Adrenal gland (tissue), 12 donors: ENCODE data around the gene MOAP1. TPM values are rescaled to one million over a fixed set of nuclear protein-coding genes. Genes with fewer than 3 reads are reported as not detected.

Source experiments
- DNase-seq, 7 donors: peaks; one replicate each; pipeline ENCODE4 v3.0.0-alpha.2; 2019 to 2020
- H3K27ac ChIP-seq, 5 donors: fragments of 200-600 bp; sonication (generic) in 4 of 5; 1 replicate in 3 of 5; 2 replicates in 2 of 5; pipeline versions ENCODE4 v1.5.1 to v1.8.0; 2016 to 2020; ENCODE audit warnings: mild to moderate bottlenecking in 1 of 5
- H3K27me3 ChIP-seq: fragments of 200-600 bp; 2 replicates; pipeline ENCODE4 v1.8.0; 2021
- H3K36me3 ChIP-seq, 2 donors: fragments of 200-600 bp; replicated peaks in 1 of 2; 1 replicate in 1 of 2; 2 replicates in 1 of 2; pipeline versions ENCODE4 v1.5.1 to v1.8.0; 2018 to 2022
- H3K4me1 ChIP-seq, 2 donors: fragments of 200-600 bp; replicated peaks in 1 of 2; 1 replicate in 1 of 2; 2 replicates in 1 of 2; pipeline versions ENCODE4 v1.5.1 to v1.8.0; 2018 to 2021
- H3K4me3 ChIP-seq, 4 donors: fragments of 200-600 bp; sonication (generic) in 3 of 4; one replicate each; pipeline ENCODE4 v1.5.1; 2016 to 2018
- H3K9me3 ChIP-seq, 3 donors: fragments of 200-600 bp; sonication (generic) in 1 of 3; replicated peaks in 1 of 3; 1 replicate in 2 of 3; 2 replicates in 1 of 3; pipeline versions ENCODE4 v1.5.1 to v1.8.0; 2016 to 2021
- POLR2A ChIP-seq, 2 donors: fragments of 450-650 bp; IDR thresholded peaks; one replicate each; pipeline ENCODE4 v1.6.1; 2017; ENCODE audit warnings: antibody characterized with exemption in 2 of 2, mild to moderate bottlenecking in 2 of 2, moderate library complexity in 1 of 2
- WGBS, 4 donors: extraction: QIAGEN DNeasy Blood & Tissue Kit in 2 of 4; methylation state at CpG; one replicate each; pipeline versions ENCODE4 v1.1.5 to v1.1.7; 2013 to 2017; 5-methylcytosine and 5-hydroxymethylcytosine counted together
- intact Hi-C, 2 donors: fragments of 100-400 bp; cut with DNase I; formaldehyde crosslinking; loops; one replicate each; pipeline versions ENCODE4 v1.14.1 to v1.15.0; 2022 to 2023
- polyA plus RNA-seq, 3 donors: library from polyadenylated mRNA; stranded (reverse); fragments of 200-250 nt in 2 of 3; fragments of 350-450 nt in 1 of 3; fragmentation: Illumina TruSeq in 1 of 3; extraction: RNeasy Lipid Tissue Mini Kit (QIAGEN cat#74804) in 1 of 3; gene quantifications; one replicate each; pipeline ENCODE4 v1.2.3, GENCODE V29; 2013 to 2014
- total RNA-seq, 9 donors: library from RNA; depleted of rRNA in 4 of 9; stranded (reverse); fragments of >200 nt in 4 of 9; fragments of 120-200 nt in 1 of 9; fragmentation: NEBNext Ultra II Directional in 1 of 9; extraction: Animal tissue kit (Norgen Biotek cat#: 25700) in 1 of 9; gene quantifications; one replicate each; pipeline versions ENCODE4 v1.1.0 to v1.2.4, GENCODE V29; 2013 to 2023
- TF ChIP-seq, protein P1 (sequence below), 6 experiments: fragments of 450-650 bp in 4 of 6; fragments of 200-600 bp in 2 of 6; sonication (generic) in 1 of 6; IDR thresholded peaks; 1 replicate in 5 of 6; 2 replicates in 1 of 6; pipeline versions ENCODE4 v1.5.1 to v1.8.0; 2016 to 2021; ENCODE audit warnings: antibody characterized with exemption in 6 of 6, mild to moderate bottlenecking in 2 of 6, moderate library complexity in 1 of 6
- donor health status: healthy with polysubstance abuse.
- donor health status: Bipolar disorder and iron deficiency.
- donor health status: DM: yes; HTN: yes; CAD: no.
- donor health status: DM: no; HTN: no; CAD: no.
- donor health status: DM: no; HTN: no; CAD: no.
- donor health status: DM: yes; HTN: yes; CAD: no.

Gene MOAP1
- total and polyA plus RNA-seq, 12 donors, result 12.7 to 72.5 (median 38.6) TPM

DNA sequence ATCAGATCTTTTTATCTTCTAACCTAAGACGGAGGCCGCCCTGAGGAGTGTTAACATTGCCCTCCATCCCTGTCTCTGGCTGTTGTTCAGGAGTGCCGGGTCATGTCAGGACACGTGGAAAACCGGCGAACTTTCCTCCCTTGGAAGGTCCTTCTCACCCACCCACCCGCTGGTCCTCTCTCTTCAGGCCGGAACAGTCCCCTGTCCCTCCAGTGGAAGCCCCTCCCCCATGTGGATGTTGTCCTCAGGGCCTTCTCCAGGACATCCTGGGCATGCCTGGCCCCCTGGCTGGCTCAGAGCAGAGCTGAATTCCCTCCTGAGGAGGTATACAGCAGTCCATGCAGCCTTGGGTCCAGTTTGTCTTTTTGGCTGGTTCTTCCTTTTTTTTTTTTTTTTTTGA is 48.7 kb downstream of the MOAP1 start:
- no peak overlapping the region for H3K27ac ChIP-seq
- TF ChIP-seq, protein P1, sequence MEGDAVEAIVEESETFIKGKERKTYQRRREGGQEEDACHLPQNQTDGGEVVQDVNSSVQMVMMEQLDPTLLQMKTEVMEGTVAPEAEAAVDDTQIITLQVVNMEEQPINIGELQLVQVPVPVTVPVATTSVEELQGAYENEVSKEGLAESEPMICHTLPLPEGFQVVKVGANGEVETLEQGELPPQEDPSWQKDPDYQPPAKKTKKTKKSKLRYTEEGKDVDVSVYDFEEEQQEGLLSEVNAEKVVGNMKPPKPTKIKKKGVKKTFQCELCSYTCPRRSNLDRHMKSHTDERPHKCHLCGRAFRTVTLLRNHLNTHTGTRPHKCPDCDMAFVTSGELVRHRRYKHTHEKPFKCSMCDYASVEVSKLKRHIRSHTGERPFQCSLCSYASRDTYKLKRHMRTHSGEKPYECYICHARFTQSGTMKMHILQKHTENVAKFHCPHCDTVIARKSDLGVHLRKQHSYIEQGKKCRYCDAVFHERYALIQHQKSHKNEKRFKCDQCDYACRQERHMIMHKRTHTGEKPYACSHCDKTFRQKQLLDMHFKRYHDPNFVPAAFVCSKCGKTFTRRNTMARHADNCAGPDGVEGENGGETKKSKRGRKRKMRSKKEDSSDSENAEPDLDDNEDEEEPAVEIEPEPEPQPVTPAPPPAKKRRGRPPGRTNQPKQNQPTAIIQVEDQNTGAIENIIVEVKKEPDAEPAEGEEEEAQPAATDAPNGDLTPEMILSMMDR (IDR thresholded peaks at IDR 0.05), result no peak
- H3K27me3 ChIP-seq, result no peaks in the 10 kb centered on the region
- WGBS, 4 donors, result 78 to 84% (median 80%) methylated on average over 8 of the region's 8 CpGs
- H3K9me3 ChIP-seq, result no peaks in the 10 kb centered on the region
- no peaks in the 10 kb centered on the region for H3K4me1 ChIP-seq
- DNase-seq, result no peak
- H3K36me3 ChIP-seq, result no peaks in the 10 kb centered on the region
- no peak overlapping the region for H3K4me3 ChIP-seq
- intact Hi-C loops, result loop anchor here in 1 of 2 donors (5.0 kb wide), 1 partner anchor 184 kb away; no protein-coding TSS in a partner anchor

DNA sequence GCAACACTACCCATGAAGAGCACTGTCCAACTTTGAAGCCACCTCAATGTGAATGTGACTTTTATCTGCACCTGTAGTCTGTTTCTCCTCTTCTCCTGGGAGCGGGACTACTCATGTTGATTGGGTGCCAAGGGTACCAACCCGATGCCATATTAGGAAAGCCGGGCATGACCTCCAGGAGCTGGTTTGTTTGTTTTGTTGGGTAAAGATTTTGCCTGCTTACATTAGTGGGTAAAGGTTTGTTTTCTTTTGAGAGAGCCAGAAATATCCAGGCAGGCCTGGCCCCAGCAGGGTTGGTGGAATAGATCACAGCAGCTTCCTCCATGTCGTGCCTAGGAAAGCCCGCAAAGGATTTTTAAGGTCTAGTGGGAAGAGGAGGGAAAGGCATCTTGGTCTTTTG is 49.3 kb downstream of the MOAP1 start:
- DNase-seq, result no peak
- TF ChIP-seq POLR2A (IDR thresholded peaks at IDR 0.05), result no peak
- TF ChIP-seq, protein P1 (IDR thresholded peaks at IDR 0.05), result no peak
- no peak overlapping the region for H3K4me3 ChIP-seq
- no peaks in the 10 kb centered on the region for H3K36me3 ChIP-seq
- H3K4me1 ChIP-seq, result no peaks in the 10 kb centered on the region
- H3K27ac ChIP-seq, result no peak overlapping the region
- intact Hi-C loops, result loop anchor here in 1 of 2 donors (5.0 kb wide), 1 partner anchor 183 kb away; no protein-coding TSS in a partner anchor
- no peaks in the 10 kb centered on the region for H3K27me3 ChIP-seq
- 84 to 89% (median 87%) methylated on average over 5 of the region's 5 CpGs for WGBS, 4 donors
- no peaks in the 10 kb centered on the region for H3K9me3 ChIP-seq

DNA sequence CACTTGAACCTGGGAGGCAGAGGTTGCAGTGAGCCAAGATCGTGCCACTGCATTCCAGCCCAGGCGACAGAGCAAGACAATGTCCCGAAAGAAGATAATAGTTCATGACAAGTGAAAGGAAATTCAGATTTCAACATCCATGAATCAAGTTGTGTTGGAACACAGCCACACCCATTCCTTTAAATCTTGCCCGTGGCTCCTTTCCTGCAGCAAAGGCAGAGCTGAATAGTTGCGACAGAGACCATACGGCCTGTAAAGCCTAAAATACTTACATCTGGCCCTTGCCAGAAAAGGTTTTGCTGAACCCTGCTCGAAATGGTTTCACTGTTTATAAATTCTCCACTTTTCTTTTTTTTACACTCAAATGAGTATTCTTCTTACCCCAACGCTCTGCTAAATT is 51.2 kb downstream of the MOAP1 start:
- intact Hi-C loops, result no loop called here
- DNase-seq, result peak in 6 of 7 donors; percentile 19 to 66 (median 44)
- H3K27ac ChIP-seq, result peak overlapping the region in 1 of 5 donors; percentile 6

DNA sequence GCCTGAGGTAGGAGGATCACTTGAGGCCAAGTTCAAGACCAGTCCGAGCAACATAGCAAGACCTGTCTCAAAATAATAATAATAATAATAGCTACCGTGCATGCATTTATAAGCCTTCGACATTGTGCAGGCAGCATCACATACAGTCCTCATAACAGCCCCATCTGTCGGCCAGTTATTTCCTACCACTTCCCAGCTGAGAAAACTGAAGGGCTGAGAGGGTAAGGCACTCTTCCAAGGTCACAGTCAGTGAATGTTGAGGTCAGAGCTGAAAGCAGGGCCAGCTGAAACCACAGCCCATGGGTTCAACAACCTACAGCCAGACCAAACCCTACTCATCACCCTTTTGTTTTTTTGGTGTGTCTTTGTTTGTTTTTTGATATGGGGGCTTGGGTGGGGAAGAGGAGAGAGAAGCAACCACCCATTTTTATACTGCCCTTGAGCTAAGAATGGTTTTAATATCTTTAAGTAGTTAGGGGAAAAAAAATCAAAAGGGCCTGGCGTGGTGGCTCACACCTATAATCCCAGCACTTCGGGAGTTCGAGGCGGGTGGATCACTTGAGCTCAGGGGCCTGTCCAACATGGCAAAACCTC is 52.1 kb downstream of the MOAP1 start:
- 51 to 63% (median 56%) methylated on average over 8 of the region's 8 CpGs for WGBS, 4 donors
- Histone ChIP-seq H3K36me3 (no peaks in the 10 kb centered on the region), H3K4me1 (no peaks in the 10 kb centered on the region), H3K27me3 (no peaks in the 10 kb centered on the region), H3K4me3 (no peak overlapping the region), H3K9me3 (no peaks in the 10 kb centered on the region), H3K27ac (no peak overlapping the region)
- TF ChIP-seq POLR2A (IDR thresholded peaks at IDR 0.05), result no peak
- TF ChIP-seq, protein P1 (IDR thresholded peaks at IDR 0.05), result peak; percentile 23 to 60 (median 53)
- intact Hi-C loops, result no loop called here
- peak; percentile 55 to 85 (median 76) for DNase-seq

More for the DNA sequence above, 51.2 kb downstream of the MOAP1 start:
- Histone ChIP-seq H3K36me3 (no peaks in the 10 kb centered on the region), H3K4me3 (no peak overlapping the region), H3K4me1 (no peaks in the 10 kb centered on the region), H3K27me3 (no peaks in the 10 kb centered on the region), H3K9me3 (no peaks in the 10 kb centered on the region)
- 40 to 48% (median 46%) methylated on average over 8 of the region's 8 CpGs for WGBS, 4 donors
- TF ChIP-seq, protein P1 (IDR thresholded peaks at IDR 0.05), result no peak
- TF ChIP-seq POLR2A (IDR thresholded peaks at IDR 0.05), result no peak

Other genes with a start within 250 kb of the MOAP1 start
- gene ITPK1, start 69.0 kb downstream of the MOAP1 start, total RNA-seq, result 100 to 1,000 TPM in 1 of 9 donors, 10 to 100 TPM in 8; 28.1 to 182 (median 50.1) TPM
- gene ITPK1, start 69.0 kb downstream of the MOAP1 start, polyA plus RNA-seq, result 100 to 1,000 TPM in 1 of 3 donors, 10 to 100 TPM in 2; 31.9 to 148 (median 40.2) TPM
- 10 to 100 TPM; 17.2 to 37.9 (median 22.2) TPM for gene LYSET, start 420 bp upstream of the MOAP1 start, total RNA-seq
- 10 to 100 TPM; 12.0 to 32.9 (median 22.7) TPM for gene LYSET, start 420 bp upstream of the MOAP1 start, polyA plus RNA-seq
- 10 to 100 TPM in 8 of 9 donors, 1 to 10 TPM in 1; 9.4 to 26.0 (median 18.6) TPM for gene GON7, start 22.2 kb upstream of the MOAP1 start, total RNA-seq
- 10 to 100 TPM; 13.3 to 34.9 (median 16.9) TPM for gene GON7, start 22.2 kb upstream of the MOAP1 start, polyA plus RNA-seq
- gene UBR7, start 22.4 kb upstream of the MOAP1 start, total RNA-seq, result 10 to 100 TPM; 13.2 to 32.9 (median 18.0) TPM
- gene UBR7, start 22.4 kb upstream of the MOAP1 start, polyA plus RNA-seq, result 10 to 100 TPM in 1 of 3 donors, 1 to 10 TPM in 2; 7.8 to 26.5 (median 9.3) TPM
- gene BTBD7, start 148.1 kb upstream of the MOAP1 start, total RNA-seq, result 10 to 100 TPM; 12.9 to 41.0 (median 20.4) TPM
- gene BTBD7, start 148.1 kb upstream of the MOAP1 start, polyA plus RNA-seq, result 10 to 100 TPM in 2 of 3 donors, 1 to 10 TPM in 1; 7.4 to 16.5 (median 11.4) TPM
- gene COX8C, start 162.3 kb upstream of the MOAP1 start, total RNA-seq, result not detected
- not detected for gene COX8C, start 162.3 kb upstream of the MOAP1 start, polyA plus RNA-seq
- gene UNC79, start 246.0 kb upstream of the MOAP1 start, total RNA-seq, result 1 to 10 TPM in 4 of 9 donors, under 1 TPM in 5; 0.09 to 4.2 (median 0.69) TPM
- 1 to 10 TPM; 1.0 to 4.3 (median 2.7) TPM for gene UNC79, start 246.0 kb upstream of the MOAP1 start, polyA plus RNA-seq